Hepatocyte (in vitro differentiated cells): ENCODE measurements around the gene CSRP2. TPM values are rescaled to one million over a fixed set of nuclear protein-coding genes. Genes with fewer than 3 reads are reported as not detected.

Experiments used
- DNase-seq: peaks from one replicate; pipeline ENCODE4 v3.0.0-alpha.2; 2016; ENCODE audit warnings: low spot score
- H2AFZ ChIP-seq: fragments of 200-600 bp; sonication (generic); 2 replicates; pipeline ENCODE4 v1.6.0; 2016; ENCODE audit warnings: antibody characterized with exemption, mild to moderate bottlenecking
- H3K27ac ChIP-seq: fragments of 200-600 bp; sonication (generic); 2 replicates; pipeline ENCODE4 v1.5.1; 2016; ENCODE audit warnings: mild to moderate bottlenecking
- H3K27me3 ChIP-seq: fragments of 200-600 bp; sonication (generic); 2 replicates; pipeline ENCODE4 v1.6.1; 2016
- H3K36me3 ChIP-seq: fragments of 200-600 bp; sonication (generic); replicated peaks from 2 replicates; pipeline ENCODE4 v1.5.1; 2016; ENCODE audit warnings: low read depth; ENCODE audit not compliant: insufficient read depth
- H3K4me1 ChIP-seq: fragments of 200-600 bp; sonication (generic); 2 replicates; pipeline ENCODE4 v1.5.1; 2016; ENCODE audit warnings: mild to moderate bottlenecking, moderate library complexity; ENCODE audit not compliant: insufficient read depth
- H3K4me2 ChIP-seq: fragments of 200-600 bp; sonication (generic); 2 replicates; pipeline ENCODE4 v1.6.0; 2016
- H3K4me3 ChIP-seq: fragments of 200-600 bp; sonication (generic); 2 replicates; pipeline ENCODE4 v1.5.1; 2016; ENCODE audit warnings: mild to moderate bottlenecking
- H3K79me2 ChIP-seq: fragments of 200-600 bp; sonication (generic); 2 replicates; pipeline ENCODE4 v1.6.0; 2017; ENCODE audit warnings: mild to moderate bottlenecking
- H3K9me2 ChIP-seq: fragments of 200-600 bp; sonication (generic); replicated peaks from 2 replicates; pipeline ENCODE4 v1.6.0; 2017; ENCODE audit warnings: mild to moderate bottlenecking; ENCODE audit not compliant: insufficient read depth
- H3K9me3 ChIP-seq: fragments of 200-600 bp; sonication (generic); 2 replicates; pipeline ENCODE4 v1.5.1; 2016; ENCODE audit warnings: low read depth, mild to moderate bottlenecking
- H4K20me1 ChIP-seq: fragments of 200-600 bp; sonication (generic); 2 replicates; pipeline ENCODE4 v1.6.0; 2016; ENCODE audit warnings: mild to moderate bottlenecking; ENCODE audit not compliant: insufficient read depth, poor library complexity, severe bottlenecking
- EZH2 ChIP-seq: fragments of 200-600 bp; sonication (generic); IDR thresholded peaks from 2 replicates; pipeline ENCODE4 v1.6.1; 2016; ENCODE audit warnings: antibody characterized with exemption, mild to moderate bottlenecking, borderline replicate concordance
- EZH2phosphoT487 ChIP-seq: fragments of 200-600 bp; sonication (generic); IDR thresholded peaks from one replicate; pipeline ENCODE4 v1.6.1; 2018; ENCODE audit warnings: antibody characterized with exemption, mild to moderate bottlenecking, low read depth, moderate library complexity; ENCODE audit not compliant: unreplicated experiment, severe bottlenecking
- WGBS: methylation state at CpG from one replicate; pipeline ENCODE4 v1.1.6; 2016; ENCODE audit warnings: low lambda C conversion rate; ENCODE audit errors: missing lambda C conversion rate; 5-methylcytosine and 5-hydroxymethylcytosine counted together
- polyA plus RNA-seq: library from polyadenylated mRNA; unstranded; fragments of >200 nt; fragmentation: Nextera tagmentation; extraction: Ambion mirVana; gene quantifications from 2 replicates; pipeline ENCODE4 v1.2.1, GENCODE V29; 2016
- total RNA-seq: library from RNA; depleted of rRNA; stranded (reverse); fragments of >200 nt; gene quantifications from 2 replicates; pipeline ENCODE4 v1.2.3, GENCODE V29; 2014
- TF ChIP-seq, protein P1 (sequence below): fragments of 200-600 bp; sonication (generic); IDR thresholded peaks from 2 replicates; pipeline ENCODE4 v1.5.1; 2016; ENCODE audit warnings: antibody characterized with exemption, mild to moderate bottlenecking; ENCODE audit not compliant: poor library complexity

The CSRP2 gene
- total and polyA plus RNA-seq, 2 experiments from 2014 or later = 92.1 to 110 TPM

DNA sequence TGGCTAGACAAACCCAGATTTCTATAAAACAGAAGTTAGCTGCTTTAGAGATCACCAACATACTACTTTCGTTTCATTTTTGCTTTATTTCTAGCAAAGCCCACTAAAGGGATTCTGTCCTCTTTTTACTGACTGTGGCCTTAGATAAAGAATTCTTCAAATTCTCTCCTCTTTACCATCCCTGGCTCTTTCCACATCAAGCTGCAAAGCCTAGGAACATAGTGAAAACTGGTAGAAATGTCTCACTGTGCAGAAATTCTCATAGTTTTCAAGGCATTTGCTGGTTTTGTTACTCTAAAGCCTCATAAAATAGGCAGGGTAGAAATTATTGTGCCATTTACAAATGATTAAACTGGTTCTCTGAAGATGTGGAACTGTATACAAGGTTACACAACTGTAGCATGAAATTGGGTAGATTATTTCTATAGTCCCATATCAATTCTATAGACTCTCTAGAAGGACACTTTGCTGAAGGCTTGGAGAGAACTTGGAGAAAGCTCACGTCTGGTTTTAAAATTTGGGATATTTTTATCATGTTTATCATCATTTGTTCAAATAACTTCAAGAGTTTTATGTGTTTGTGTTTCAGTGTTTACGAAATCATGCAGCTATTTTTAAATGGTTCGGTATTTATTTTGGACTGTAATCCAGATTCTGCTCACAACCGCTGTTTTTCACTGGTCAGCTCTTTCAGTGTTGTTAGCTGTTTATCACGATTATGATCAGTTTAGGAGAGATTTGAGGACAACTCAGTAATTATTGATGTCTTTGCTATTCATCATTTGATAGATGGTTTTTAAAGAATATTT is 36.7 kb upstream of the CSRP2 start:
- Histone ChIP-seq H3K4me3 (no peak overlapping the region), H2AFZ (no peak overlapping the region), H4K20me1 (no peaks in the 10 kb centered on the region), H3K4me2 (peak overlapping the region; percentile 47), H3K27me3 (no peaks in the 10 kb centered on the region), H3K9me2 (no peaks in the 10 kb centered on the region), H3K27ac (peak overlapping the region; percentile 35), H3K4me1 (no peaks in the 10 kb centered on the region), H3K36me3 (no peaks in the 10 kb centered on the region), H3K79me2 (no peaks in the 10 kb centered on the region), H3K9me3 (no peaks in the 10 kb centered on the region)
- 59% methylated on average over 6 of the region's 6 CpGs for WGBS
- TF ChIP-seq EZH2phosphoT487 (no peak), EZH2 (no peak)
- TF ChIP-seq, protein P1, sequence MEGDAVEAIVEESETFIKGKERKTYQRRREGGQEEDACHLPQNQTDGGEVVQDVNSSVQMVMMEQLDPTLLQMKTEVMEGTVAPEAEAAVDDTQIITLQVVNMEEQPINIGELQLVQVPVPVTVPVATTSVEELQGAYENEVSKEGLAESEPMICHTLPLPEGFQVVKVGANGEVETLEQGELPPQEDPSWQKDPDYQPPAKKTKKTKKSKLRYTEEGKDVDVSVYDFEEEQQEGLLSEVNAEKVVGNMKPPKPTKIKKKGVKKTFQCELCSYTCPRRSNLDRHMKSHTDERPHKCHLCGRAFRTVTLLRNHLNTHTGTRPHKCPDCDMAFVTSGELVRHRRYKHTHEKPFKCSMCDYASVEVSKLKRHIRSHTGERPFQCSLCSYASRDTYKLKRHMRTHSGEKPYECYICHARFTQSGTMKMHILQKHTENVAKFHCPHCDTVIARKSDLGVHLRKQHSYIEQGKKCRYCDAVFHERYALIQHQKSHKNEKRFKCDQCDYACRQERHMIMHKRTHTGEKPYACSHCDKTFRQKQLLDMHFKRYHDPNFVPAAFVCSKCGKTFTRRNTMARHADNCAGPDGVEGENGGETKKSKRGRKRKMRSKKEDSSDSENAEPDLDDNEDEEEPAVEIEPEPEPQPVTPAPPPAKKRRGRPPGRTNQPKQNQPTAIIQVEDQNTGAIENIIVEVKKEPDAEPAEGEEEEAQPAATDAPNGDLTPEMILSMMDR = no peak
- no peak for DNase-seq

DNA sequence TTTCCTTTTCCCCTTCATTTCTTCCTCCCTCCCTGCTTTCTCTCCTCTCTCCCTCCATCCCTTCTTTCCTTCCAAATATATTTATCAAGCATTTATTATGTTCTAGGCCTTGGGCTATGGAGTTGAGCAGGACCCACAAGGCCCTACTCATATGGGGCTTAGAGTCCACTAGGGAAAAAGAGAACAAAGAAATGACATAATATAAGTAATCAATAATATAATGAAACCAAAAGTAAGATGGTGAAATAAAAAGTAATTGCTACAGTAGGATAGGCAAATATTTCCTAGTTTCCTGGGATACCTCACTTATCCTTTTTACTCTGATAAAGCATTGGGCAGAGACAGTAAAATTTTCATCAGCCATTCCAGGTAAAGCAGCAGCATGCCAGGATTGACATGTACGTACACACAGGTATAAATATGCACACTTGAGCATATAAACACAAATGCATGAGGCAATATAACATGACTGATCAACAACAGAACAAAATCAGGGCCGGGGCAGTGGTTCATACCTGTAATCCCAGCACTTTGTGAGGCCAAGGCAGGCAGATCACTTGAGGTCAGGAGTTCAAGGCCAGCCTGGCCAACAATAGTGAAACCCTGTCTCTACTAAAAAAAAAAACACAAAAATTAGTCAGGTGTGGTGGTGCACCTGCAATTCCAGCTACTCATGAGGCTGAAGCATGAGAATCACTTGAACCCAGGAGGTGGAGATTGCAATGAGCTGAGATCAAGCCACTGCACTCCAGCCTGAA is 35.5 kb upstream of the CSRP2 start:
- Histone ChIP-seq H3K27me3 (no peaks in the 10 kb centered on the region), H3K27ac (no peak overlapping the region), H3K9me2 (no peaks in the 10 kb centered on the region), H3K4me2 (no peak overlapping the region), H3K36me3 (no peaks in the 10 kb centered on the region), H3K4me1 (no peaks in the 10 kb centered on the region), H2AFZ (no peak overlapping the region), H3K9me3 (no peaks in the 10 kb centered on the region), H3K4me3 (no peak overlapping the region), H4K20me1 (no peaks in the 10 kb centered on the region), H3K79me2 (no peaks in the 10 kb centered on the region)
- WGBS = 93% methylated on average over 2 of the region's 2 CpGs
- no peak for DNase-seq
- TF ChIP-seq EZH2phosphoT487 (no peak), EZH2 (no peak)
- TF ChIP-seq, protein P1 = no peak

DNA sequence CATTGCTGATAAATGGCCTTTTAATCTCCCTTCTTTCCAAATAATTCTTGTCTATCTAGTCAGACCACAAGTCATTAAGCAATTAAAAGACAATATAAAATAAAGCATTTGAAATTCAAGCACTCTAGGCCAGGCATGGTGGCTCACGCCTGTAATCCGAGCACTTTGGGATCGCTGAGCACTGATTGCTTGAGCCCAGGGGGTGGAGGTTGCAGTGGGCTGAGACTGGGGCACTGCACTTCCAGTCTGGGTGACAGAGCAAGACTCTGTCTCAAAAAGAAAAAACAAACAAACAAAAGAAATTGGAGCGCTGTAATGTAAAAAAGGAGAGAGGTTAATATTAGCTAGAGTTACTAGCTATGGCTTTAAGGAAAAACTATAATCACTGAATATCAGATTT is 30.5 kb upstream of the CSRP2 start:
- Histone ChIP-seq H2AFZ (no peak overlapping the region), H3K27me3 (no peaks in the 10 kb centered on the region), H3K79me2 (no peaks in the 10 kb centered on the region), H4K20me1 (no peaks in the 10 kb centered on the region), H3K4me2 (no peak overlapping the region), H3K27ac (no peak overlapping the region), H3K4me3 (no peak overlapping the region), H3K9me2 (no peaks in the 10 kb centered on the region), H3K4me1 (no peaks in the 10 kb centered on the region), H3K36me3 (no peaks in the 10 kb centered on the region), H3K9me3 (no peaks in the 10 kb centered on the region)
- 65% methylated on average over 4 of the region's 4 CpGs for WGBS
- no peak for TF ChIP-seq EZH2
- no peak for TF ChIP-seq EZH2phosphoT487
- TF ChIP-seq, protein P1 = no peak
- no peak for DNase-seq
